NCI-H774 (cell line): ENCODE results near the gene PEX10.
"Not testable (repeated sequence)": the region's sequence is repeated elsewhere in the genome, so short reads cannot be mapped to it uniquely, and the experiment has no call there.

Source experiments
- DNase-seq: peaks from one replicate; lab custom pipeline; 2025; lab: John Stamatoyannopoulos, UW

PEX10 gene

GRCh38 chr1:2412395-2412772, at the start of gene PEX10:
Gene PEX10, minus strand, starts transcription at chr1:2412564. Its CDS starts 62 bp downstream, at chr1:2412502.
- DNase-seq = peak; percentile 84

- DNase-seq = no peak
Measured at GRCh38 chr1:2460996-2461751, 48.8 kb upstream of the PEX10 start.

GRCh38 chr1:2460203-2460602, 47.8 kb upstream of the PEX10 start:
- DNase-seq = no peak

- DNase-seq = no peak
Measured at GRCh38 chr1:2459757-2460156, 47.4 kb upstream of the PEX10 start.

GRCh38 chr1:2459102-2459753, 46.9 kb upstream of the PEX10 start:
- not testable (repeated sequence) for DNase-seq

GRCh38 chr1:2458687-2459086, 46.3 kb upstream of the PEX10 start:
- DNase-seq = no peak

GRCh38 chr1:2457444-2457843, 45.1 kb upstream of the PEX10 start:
- no peak for DNase-seq

- DNase-seq = no peak
Measured at GRCh38 chr1:2455757-2456156, 43.4 kb upstream of the PEX10 start.

- no peak for DNase-seq
Measured at GRCh38 chr1:2454227-2454626, 41.9 kb upstream of the PEX10 start.

GRCh38 chr1:2452932-2453315, 40.6 kb upstream of the PEX10 start:
- no peak for DNase-seq

- DNase-seq = no peak
Measured at GRCh38 chr1:2452201-2452931, 40.0 kb upstream of the PEX10 start.

- DNase-seq = no peak
Measured at GRCh38 chr1:2451741-2452140, 39.4 kb upstream of the PEX10 start.

GRCh38 chr1:2449636-2450454, 37.5 kb upstream of the PEX10 start:
- DNase-seq = no peak

GRCh38 chr1:2448098-2448445, 35.7 kb upstream of the PEX10 start:
- DNase-seq = no peak

- DNase-seq = no peak
Measured at GRCh38 chr1:2447276-2448097, 35.1 kb upstream of the PEX10 start.

GRCh38 chr1:2446861-2447260, 34.5 kb upstream of the PEX10 start:
- no peak for DNase-seq

GRCh38 chr1:2446394-2446793, 34.0 kb upstream of the PEX10 start:
- DNase-seq = no peak

- no peak for DNase-seq
Measured at GRCh38 chr1:2445823-2446215, 33.5 kb upstream of the PEX10 start.

- no peak for DNase-seq
Measured at GRCh38 chr1:2445162-2445822, 32.9 kb upstream of the PEX10 start.

- no peak for DNase-seq
Measured at GRCh38 chr1:2444138-2444591, 31.8 kb upstream of the PEX10 start.
